Measurements from ENCODE around the gene CH25H. TPM values are rescaled to one million over a fixed set of nuclear protein-coding genes. Genes with fewer than 3 reads are reported as not detected.

CH25H gene
- total and polyA plus RNA-seq, 7 donors = 0.60 to 6.7 (median 2.1) TPM; not detected in 2

DNA sequence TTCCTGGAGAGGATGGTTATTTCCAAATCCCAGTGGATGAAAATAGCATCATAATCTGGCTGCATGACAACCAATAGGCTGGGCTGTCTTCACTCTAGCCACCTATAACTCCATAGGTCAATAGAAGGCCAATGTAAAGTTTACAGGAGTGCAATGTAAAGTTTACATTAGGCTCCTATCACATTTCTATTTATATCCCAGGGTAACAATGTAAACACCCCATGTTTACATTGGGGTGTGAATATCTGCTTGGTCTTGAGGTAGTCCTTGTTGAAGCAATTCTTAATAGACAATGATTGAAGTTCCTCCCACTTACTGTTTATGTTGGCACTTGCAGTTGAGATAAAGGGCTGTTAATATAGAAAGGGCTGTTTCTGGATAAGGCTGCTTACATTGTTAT lies 21.5 kb downstream of the CH25H start:
- Histone ChIP-seq H3K27ac (no peak overlapping the region), H3K4me1 (peaks cover 0 to 5% (median 0%) of the 10 kb centered on the region in 4 donors), H3K36me3 (no peaks in the 10 kb centered on the region), H3K4me3 (no peak overlapping the region), H3K27me3 (no peaks in the 10 kb centered on the region), H3K9me3 (peaks cover 0 to 2% (median 0%) of the 10 kb centered on the region in 4 donors)
- DNase-seq = no peak
- no peak for TF ChIP-seq POLR2AphosphoS5 (IDR thresholded peaks at IDR 0.05)
- TF ChIP-seq EP300 (IDR thresholded peaks at IDR 0.05) = no peak
- no peak for TF ChIP-seq POLR2A (IDR thresholded peaks at IDR 0.05)
- TF ChIP-seq, protein P1, sequence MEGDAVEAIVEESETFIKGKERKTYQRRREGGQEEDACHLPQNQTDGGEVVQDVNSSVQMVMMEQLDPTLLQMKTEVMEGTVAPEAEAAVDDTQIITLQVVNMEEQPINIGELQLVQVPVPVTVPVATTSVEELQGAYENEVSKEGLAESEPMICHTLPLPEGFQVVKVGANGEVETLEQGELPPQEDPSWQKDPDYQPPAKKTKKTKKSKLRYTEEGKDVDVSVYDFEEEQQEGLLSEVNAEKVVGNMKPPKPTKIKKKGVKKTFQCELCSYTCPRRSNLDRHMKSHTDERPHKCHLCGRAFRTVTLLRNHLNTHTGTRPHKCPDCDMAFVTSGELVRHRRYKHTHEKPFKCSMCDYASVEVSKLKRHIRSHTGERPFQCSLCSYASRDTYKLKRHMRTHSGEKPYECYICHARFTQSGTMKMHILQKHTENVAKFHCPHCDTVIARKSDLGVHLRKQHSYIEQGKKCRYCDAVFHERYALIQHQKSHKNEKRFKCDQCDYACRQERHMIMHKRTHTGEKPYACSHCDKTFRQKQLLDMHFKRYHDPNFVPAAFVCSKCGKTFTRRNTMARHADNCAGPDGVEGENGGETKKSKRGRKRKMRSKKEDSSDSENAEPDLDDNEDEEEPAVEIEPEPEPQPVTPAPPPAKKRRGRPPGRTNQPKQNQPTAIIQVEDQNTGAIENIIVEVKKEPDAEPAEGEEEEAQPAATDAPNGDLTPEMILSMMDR (IDR thresholded peaks at IDR 0.05) = no peak
- intact Hi-C loops (cut with DNase I) = no loop called here

DNA sequence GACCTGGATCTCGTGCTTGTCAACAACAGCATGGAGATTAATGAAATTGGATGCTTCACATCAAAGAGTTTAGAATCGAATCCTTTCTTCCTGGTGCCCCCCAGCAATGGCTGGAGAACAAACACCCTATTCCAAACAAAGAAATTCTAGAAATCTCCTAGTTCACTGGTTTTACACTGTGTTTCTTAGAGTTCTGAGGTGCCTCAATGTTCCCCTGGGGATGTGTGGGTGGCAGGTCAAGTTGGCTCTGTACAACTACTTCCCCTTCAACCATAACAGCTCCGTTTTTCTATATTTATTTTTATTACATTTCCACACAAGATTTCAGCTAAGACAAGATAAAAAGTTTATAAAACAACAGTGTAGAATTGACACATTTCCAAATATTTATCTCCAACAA lies 22.5 kb downstream of the CH25H start:
- DNase-seq = no peak
- no peaks in the 10 kb centered on the region for H3K36me3 ChIP-seq
- intact Hi-C loops (cut with DNase I) = no loop called here
- H3K4me1 ChIP-seq = peaks cover 0 to 5% (median 0%) of the 10 kb centered on the region in 4 donors
- 68 to 74% methylated on average over 3 of the region's 3 CpGs for WGBS, 2 donors
- H3K9me3 ChIP-seq = peaks cover 0 to 3% (median 0%) of the 10 kb centered on the region in 4 donors
- no peak overlapping the region for H3K4me3 ChIP-seq
- TF ChIP-seq POLR2A (IDR thresholded peaks at IDR 0.05) = no peak
- TF ChIP-seq EP300 (IDR thresholded peaks at IDR 0.05) = no peak
- TF ChIP-seq, protein P1 (IDR thresholded peaks at IDR 0.05) = no peak
- no peak for TF ChIP-seq POLR2AphosphoS5 (IDR thresholded peaks at IDR 0.05)
- H3K27me3 ChIP-seq = no peaks in the 10 kb centered on the region
- no peak overlapping the region for H3K27ac ChIP-seq

DNA sequence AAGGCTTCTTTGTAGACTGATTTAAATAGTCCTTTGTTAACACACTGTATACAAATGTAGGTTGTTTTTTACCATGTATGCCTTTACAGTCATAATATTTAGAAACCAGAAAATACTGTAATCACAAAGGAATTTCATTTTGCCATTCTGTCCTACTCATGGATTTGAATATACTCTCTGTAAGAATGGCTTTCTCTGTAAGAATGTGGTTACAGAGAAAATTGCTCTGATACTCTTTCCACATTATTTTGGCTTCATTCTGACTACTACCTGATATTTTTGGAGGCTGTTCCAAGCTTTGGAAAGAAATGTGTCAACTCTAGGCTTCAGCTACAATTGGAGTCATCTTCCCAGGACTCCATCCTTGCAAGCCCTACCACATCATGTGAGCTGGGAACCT lies 23.5 kb downstream of the CH25H start:
- no peak for DNase-seq
- Histone ChIP-seq H3K36me3 (no peaks in the 10 kb centered on the region), H3K4me3 (no peak overlapping the region), H3K27ac (no peak overlapping the region), H3K4me1 (peaks cover 0 to 5% (median 0%) of the 10 kb centered on the region in 4 donors), H3K27me3 (no peaks in the 10 kb centered on the region), H3K9me3 (peaks cover 0 to 3% (median 0%) of the 10 kb centered on the region in 4 donors)
- TF ChIP-seq POLR2AphosphoS5 (IDR thresholded peaks at IDR 0.05) = no peak
- no peak for TF ChIP-seq EP300 (IDR thresholded peaks at IDR 0.05)
- TF ChIP-seq, protein P1 (IDR thresholded peaks at IDR 0.05) = no peak
- no peak for TF ChIP-seq POLR2A (IDR thresholded peaks at IDR 0.05)
- intact Hi-C loops (cut with DNase I) = no loop called here

- peaks cover 0 to 5% (median 0%) of the 10 kb centered on the region in 4 donors for H3K4me1 ChIP-seq
- H3K9me3 ChIP-seq = peaks cover 0 to 3% (median 0%) of the 10 kb centered on the region in 4 donors
- no peak overlapping the region for H3K4me3 ChIP-seq
- no peak for DNase-seq
- no peaks in the 10 kb centered on the region for H3K27me3 ChIP-seq
- TF ChIP-seq EP300 (IDR thresholded peaks at IDR 0.05) = no peak
- no peak for TF ChIP-seq POLR2A (IDR thresholded peaks at IDR 0.05)
- TF ChIP-seq, protein P1 (IDR thresholded peaks at IDR 0.05) = no peak
- no peak for TF ChIP-seq POLR2AphosphoS5 (IDR thresholded peaks at IDR 0.05)
- no peak overlapping the region for H3K27ac ChIP-seq
- intact Hi-C loops (cut with DNase I) = no loop called here
- 74 to 86% methylated on average over 2 of the region's 2 CpGs for WGBS, 2 donors
- no peaks in the 10 kb centered on the region for H3K36me3 ChIP-seq
These were observed 24.2 kb downstream of the CH25H start for GRCh38 chr10:89182894-89183293.

DNA sequence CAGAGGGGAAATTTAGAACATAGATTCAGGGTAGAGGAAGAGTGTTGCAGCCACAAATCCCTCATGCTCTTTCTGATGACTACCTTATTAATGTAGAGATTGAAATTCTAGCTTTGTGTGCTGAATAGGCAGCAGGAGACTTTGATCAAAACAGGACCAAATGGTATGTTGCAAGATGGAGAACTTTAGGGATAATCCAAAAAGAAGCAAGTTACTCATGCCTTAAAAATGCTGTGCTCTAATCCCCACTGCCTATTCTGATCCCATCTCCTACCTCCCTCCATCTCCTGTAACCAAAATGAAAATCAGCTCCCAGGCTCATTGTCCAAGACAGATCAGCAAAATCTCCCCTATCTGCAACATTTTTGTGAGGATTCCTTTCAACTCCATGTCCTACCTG lies 31.3 kb downstream of the CH25H start:
- Histone ChIP-seq H3K27ac (no peak overlapping the region), H3K36me3 (no peaks in the 10 kb centered on the region), H3K4me1 (no peaks in the 10 kb centered on the region), H3K27me3 (no peaks in the 10 kb centered on the region), H3K9me3 (peaks cover 0 to 3% (median 0%) of the 10 kb centered on the region in 4 donors), H3K4me3 (no peak overlapping the region)
- intact Hi-C loops (cut with DNase I) = loop anchor here (10.0 kb wide), 1 partner anchor 81 kb away; no protein-coding TSS in a partner anchor
- TF ChIP-seq POLR2AphosphoS5 (IDR thresholded peaks at IDR 0.05) = no peak
- TF ChIP-seq, protein P1 (IDR thresholded peaks at IDR 0.05) = no peak
- no peak for TF ChIP-seq POLR2A (IDR thresholded peaks at IDR 0.05)
- no peak for TF ChIP-seq EP300 (IDR thresholded peaks at IDR 0.05)
- DNase-seq = no peak
